Endothelial cell of umbilical vein (primary cell): Measurements from ENCODE around the gene CALML6. TPM values are rescaled to one million over a fixed set of nuclear protein-coding genes. Genes with fewer than 3 reads are reported as not detected.
"Not testable (repeated sequence)": the region's sequence is repeated elsewhere in the genome, so short reads cannot be mapped to it uniquely, and the experiment has no call there.

ENCODE experiments used
- BruUV-seq: library from RNA; stranded (reverse); fragments of 400-500 nt; replicated peaks from 2 replicates; lab custom pipeline; 2021; lab: Mats Ljungman, UMichigan
- CTCF ChIA-PET: fragments of 300-600, 350-600 bp; sonication (Branson Sonifier 250); formaldehyde crosslinking; loops from one replicate; lab custom pipeline; 2021; ENCODE audit warnings: antibody characterized with exemption, inconsistent platforms; lab: Charles Lee
- POLR2A ChIA-PET: fragments of 300-600, 350-600 bp; sonication (Branson Sonifier 250); formaldehyde crosslinking; loops from one replicate; lab custom pipeline; 2021; ENCODE audit warnings: antibody characterized with exemption, inconsistent platforms; lab: Charles Lee
- DNase-seq: peaks from one replicate; pipeline ENCODE4 v3.0.0-alpha.2; 2011; ENCODE audit warnings: low read depth, low spot score
- FAIRE-seq: peaks from 2 replicates; lab custom pipeline; 2011; peaks lifted over from hg19 to GRCh38; lab: Jason Lieb, UNC
- H2AFZ ChIP-seq: 2 replicates; pipeline ENCODE4 v1.6.0; 2012; ENCODE audit warnings: low read depth, low read length, control low read depth, inconsistent platforms
- H3K27ac ChIP-seq: 2 replicates; pipeline ENCODE4 v1.5.1; 2011; ENCODE audit warnings: low read depth, mild to moderate bottlenecking, control low read depth, low read length, moderate library complexity; ENCODE audit not compliant: insufficient read depth
- H3K27me3 ChIP-seq, 2 experiments: 2 replicates each; pipeline versions ENCODE4 v1.6.0 to v1.6.1; 2011; ENCODE audit warnings: low read length in 2 of 2, mixed read lengths in 1 of 2; ENCODE audit not compliant: control insufficient read depth in 2 of 2, insufficient read depth in 2 of 2
- H3K36me3 ChIP-seq, 2 experiments: 2 replicates in 1 of 2; 3 replicates in 1 of 2; pipeline ENCODE4 v1.5.1; 2011; ENCODE audit warnings: low read length in 2 of 2, mild to moderate bottlenecking in 1 of 2, moderate library complexity in 1 of 2; ENCODE audit not compliant: control insufficient read depth in 2 of 2, insufficient read depth in 2 of 2; ENCODE audit errors: extremely low read depth in 1 of 2
- H3K4me1 ChIP-seq: 3 replicates; pipeline ENCODE4 v1.5.1; 2011; ENCODE audit warnings: mild to moderate bottlenecking, low read length; ENCODE audit not compliant: control insufficient read depth, insufficient read depth; ENCODE audit errors: extremely low read depth
- H3K4me2 ChIP-seq: 2 replicates; pipeline ENCODE4 v1.6.1; 2011; ENCODE audit warnings: low read length, control low read depth, mixed read lengths; ENCODE audit not compliant: insufficient read depth
- H3K4me3 ChIP-seq, 3 experiments: fragments of 200-600 bp in 1 of 3; sonication (generic), shearing (Covaris generic) in 1 of 3; replicated peaks in 1 of 3; 2 replicates each; pipeline ENCODE4 v1.5.1; 2011 to 2016; ENCODE audit warnings: control low read depth in 3 of 3, low read length in 3 of 3, mild to moderate bottlenecking in 2 of 3, inconsistent platforms in 1 of 3, low read depth in 1 of 3, moderate library complexity in 1 of 3; ENCODE audit not compliant: insufficient read depth in 1 of 3
- H3K79me2 ChIP-seq: 2 replicates; pipeline ENCODE4 v1.6.0; 2012; ENCODE audit warnings: low read length, inconsistent platforms; ENCODE audit not compliant: control insufficient read depth, insufficient read depth
- H3K9ac ChIP-seq: replicated peaks from 2 replicates; pipeline ENCODE3; 2011; ENCODE audit warnings: low read length, control low read depth; ENCODE audit not compliant: insufficient read depth; ENCODE audit errors: extremely low read depth
- H3K9me1 ChIP-seq: replicated peaks from 3 replicates; pipeline ENCODE4 v1.6.0; 2011; ENCODE audit warnings: mild to moderate bottlenecking, low read length; ENCODE audit not compliant: control insufficient read depth, insufficient read depth; ENCODE audit errors: extremely low read depth
- H3K9me3 ChIP-seq: replicated peaks from 2 replicates; pipeline ENCODE4 v1.5.1; 2012; ENCODE audit warnings: low read length, inconsistent platforms; ENCODE audit not compliant: control insufficient read depth, insufficient read depth
- H4K20me1 ChIP-seq: replicated peaks from 2 replicates; pipeline ENCODE3; 2011; ENCODE audit warnings: mild to moderate bottlenecking, low read length; ENCODE audit not compliant: control insufficient read depth, insufficient read depth; ENCODE audit errors: extremely low read depth
- EZH2 ChIP-seq: IDR thresholded peaks from 2 replicates; pipeline ENCODE4 v1.6.1; 2012; ENCODE audit warnings: borderline replicate concordance, low read depth, mild to moderate bottlenecking, moderate library complexity, low read length, inconsistent platforms; ENCODE audit not compliant: severe bottlenecking
- GATA2 ChIP-seq: IDR thresholded peaks from 2 replicates; pipeline ENCODE4 v1.7.0; 2011; ENCODE audit warnings: low read depth, mild to moderate bottlenecking, moderate library complexity, mixed read lengths, low read length; ENCODE audit not compliant: insufficient read length, insufficient read depth
- MAX ChIP-seq: IDR thresholded peaks from 2 replicates; pipeline ENCODE4 v1.6.1; 2011; ENCODE audit not compliant: insufficient read depth, insufficient read length
- MYC ChIP-seq: IDR thresholded peaks from one replicate; pipeline ENCODE4 v1.6.1; 2011; ENCODE audit warnings: mild to moderate bottlenecking, low read depth, low read length
- POLR2A ChIP-seq: IDR thresholded peaks from 2 replicates; pipeline ENCODE4 v1.6.1; 2012; ENCODE audit warnings: low read depth, mild to moderate bottlenecking, control low read depth, low read length
- dilution Hi-C: fragments of 300-500 bp; cut with MboI; formaldehyde crosslinking; loops from one replicate; pipeline ENCODE4 v1.15.0; 2019; ENCODE audit warnings: low sequenced_read_pairs; ENCODE audit not compliant: extremely low pct_ligation_motif_present
- intact Hi-C: fragments of 100-400 bp; cut with micrococcal nuclease; formaldehyde crosslinking; loops from one replicate; pipeline ENCODE4 v1.10.0; 2022
- polyA plus RNA-seq, 4 experiments: library from polyadenylated mRNA; depleted of rRNA in 3 of 4; stranded (reverse) in 3 of 4; unstranded in 1 of 4; fragments of >200 nt; gene quantifications; 2 replicates each; pipeline versions ENCODE4 v1.2.1 to v1.2.3, GENCODE V29; 2011 to 2012; ENCODE audit warnings: missing spikeins in 1 of 4
- total RNA-seq: library from RNA; stranded (reverse); gene quantifications from 2 replicates; pipeline ENCODE4 v1.2.3, GENCODE V29; 2021

Gene CALML6
- total and polyA plus RNA-seq, 2 donors (not counting 3 experiments of a cell fraction or from before 2014, with no cell fraction given) = 0.36 to 0.44 TPM

DNA sequence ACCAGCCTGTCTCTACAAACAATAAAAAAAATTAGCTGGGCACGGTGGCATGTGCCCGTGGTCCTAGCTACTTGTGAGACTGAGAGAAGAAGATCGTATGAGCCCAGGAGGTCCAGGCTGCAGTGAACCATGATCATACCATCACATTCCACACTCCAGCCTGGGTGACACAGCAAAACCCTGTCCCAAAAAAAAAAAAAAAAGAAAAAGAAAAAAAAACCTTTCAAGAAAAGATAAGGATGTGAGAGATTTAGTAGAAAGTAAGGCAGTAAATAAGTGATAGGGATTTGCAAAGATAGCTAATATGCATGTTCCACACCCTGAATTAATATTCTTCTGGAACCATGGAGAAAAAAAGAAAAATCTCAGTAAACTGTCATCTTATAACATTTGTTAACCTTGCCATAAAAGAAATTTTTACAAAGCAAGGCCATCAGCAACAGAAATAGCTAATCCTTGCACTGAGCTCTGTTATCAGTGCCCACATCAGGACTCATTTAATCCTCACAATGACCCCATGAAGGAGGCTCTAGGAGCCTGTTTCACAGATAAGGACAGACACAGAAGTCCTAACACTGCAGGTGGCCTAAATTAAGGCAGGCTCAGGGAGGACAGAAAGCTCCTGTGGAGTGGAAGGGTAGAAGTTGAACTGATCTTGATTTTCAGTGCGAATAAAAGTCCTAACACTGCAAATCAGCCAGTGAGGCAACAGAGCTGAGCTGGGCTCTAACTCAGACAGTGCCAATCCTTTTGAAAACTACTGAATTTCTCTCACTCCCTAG is 31.8 kb upstream of the CALML6 start:
- peaks cover 9% of the 10 kb centered on the region for H3K4me1 ChIP-seq
- peak overlapping the region; percentile 1 for H3K9ac ChIP-seq
- FAIRE-seq (no peak), DNase-seq (no peak)
- dilution Hi-C loops (no loop called here), intact Hi-C loops (no loop called here)
- no peaks in the 10 kb centered on the region for H3K27me3 ChIP-seq
- no peaks in the 10 kb centered on the region for H3K9me3 ChIP-seq
- no peak overlapping the region for H3K4me2 ChIP-seq
- TF ChIP-seq GATA2 = peak; percentile 28
- no peak for TF ChIP-seq MAX
- TF ChIP-seq POLR2A = no peak
- TF ChIP-seq MYC = no peak
- TF ChIP-seq EZH2 = no peak
- peaks cover 24% of the 10 kb centered on the region for H4K20me1 ChIP-seq
- H2AFZ ChIP-seq = no peak overlapping the region
- peaks cover 0 to 3% of the 10 kb centered on the region in 2 experiments for H3K36me3 ChIP-seq
- BruUV-seq = no TSS peak
- ChIA-PET CTCF (interaction anchor here (1.7 to 1.8 kb wide), 2 partner anchors 23 to 25 kb away, joined by 7 to 9 read pairs; no protein-coding TSS in a partner anchor), POLR2A (no interaction called here)
- H3K27ac ChIP-seq = no peak overlapping the region
- no peaks in the 10 kb centered on the region for H3K9me1 ChIP-seq
- peaks cover 97% of the 10 kb centered on the region for H3K79me2 ChIP-seq
- H3K4me3 ChIP-seq = no peak overlapping the region

DNA sequence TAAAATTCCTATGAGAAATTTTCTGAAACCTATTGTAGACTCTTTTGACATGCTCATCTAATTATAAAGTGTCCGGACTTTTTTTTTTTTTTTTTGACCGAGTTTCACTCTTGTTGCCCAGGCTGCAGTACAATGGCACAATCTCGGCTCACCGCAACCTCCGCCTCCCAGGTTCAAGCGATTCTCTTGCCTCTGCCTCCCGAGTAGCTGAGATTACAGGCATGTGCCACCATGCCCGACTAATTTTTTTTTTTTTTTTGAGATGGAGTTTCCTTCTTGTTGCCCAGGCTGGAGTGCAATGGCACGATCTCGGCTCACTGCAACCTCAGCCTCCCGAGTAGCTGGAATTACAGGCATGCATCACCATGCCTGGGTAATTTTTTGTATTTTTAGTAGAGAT is 31.2 kb upstream of the CALML6 start:
- ChIA-PET POLR2A (interaction anchor here (0.7 kb wide), 2 partner anchors 26 to 664 kb away, joined by 3 to 4 read pairs; no protein-coding TSS in a partner anchor), CTCF (interaction anchor here (1.7 to 1.8 kb wide), 2 partner anchors 22 to 25 kb away, joined by 7 to 9 read pairs; no protein-coding TSS in a partner anchor)
- H3K36me3 ChIP-seq, H3K9ac ChIP-seq, DNase-seq, H3K4me2 ChIP-seq, H3K9me3 ChIP-seq, H2AFZ ChIP-seq, intact Hi-C loops, FAIRE-seq, H3K4me3 ChIP-seq, dilution Hi-C loops, H3K27ac ChIP-seq, H3K9me1 ChIP-seq, BruUV-seq, H3K27me3 ChIP-seq: not testable (repeated sequence)
- peaks cover 26% of the 10 kb centered on the region for H4K20me1 ChIP-seq
- peaks cover 97% of the 10 kb centered on the region for H3K79me2 ChIP-seq
- peaks cover 13% of the 10 kb centered on the region for H3K4me1 ChIP-seq
